DMS114 treated with DMSO at 0.1 percent for 48 hours (cell line): ENCODE data around the gene CTSF.
"Not testable (repeated sequence)": the region's sequence is repeated elsewhere in the genome, so short reads cannot be mapped to it uniquely, and the experiment has no call there.

ENCODE experiments used
- DNase-seq: peaks from one replicate; lab custom pipeline; 2025; ENCODE audit not compliant: unreplicated experiment; lab: John Stamatoyannopoulos, UW

CTSF gene

GRCh38 chr11:66589996-66590675 is 21.7 kb upstream of the CTSF start:
- DNase-seq = no peak

- DNase-seq = not testable (repeated sequence)
Measured at GRCh38 chr11:66589315-66589714, 20.9 kb upstream of the CTSF start.

- no peak for DNase-seq
Measured at GRCh38 chr11:66586136-66586535, 17.7 kb upstream of the CTSF start.

GRCh38 chr11:66585447-66585846 is 17.0 kb upstream of the CTSF start:
- not testable (repeated sequence) for DNase-seq

- DNase-seq = not testable (repeated sequence)
Measured at GRCh38 chr11:66582565-66583147, 14.2 kb upstream of the CTSF start.

- DNase-seq = no peak
Measured at GRCh38 chr11:66581261-66581660, 12.9 kb upstream of the CTSF start.

- no peak for DNase-seq
Measured at GRCh38 chr11:66580803-66581202, 12.4 kb upstream of the CTSF start.

GRCh38 chr11:66579017-66579606 is 10.7 kb upstream of the CTSF start:
- DNase-seq = no peak

GRCh38 chr11:66570850-66571180 is 2.4 kb upstream of the CTSF start:
- no peak for DNase-seq

- no peak for DNase-seq
Measured at GRCh38 chr11:66570079-66570849, 1.9 kb upstream of the CTSF start.

- DNase-seq = no peak
Measured at GRCh38 chr11:66569076-66569475, 670 bp upstream of the CTSF start.

- no peak for DNase-seq
Measured at GRCh38 chr11:66567787-66568123, 651 bp downstream of the CTSF start.

GRCh38 chr11:66566221-66566620 is 2.2 kb downstream of the CTSF start:
- DNase-seq = no peak

GRCh38 chr11:66564984-66565383 is 3.4 kb downstream of the CTSF start:
- DNase-seq = no peak

GRCh38 chr11:66564538-66564937 is 3.9 kb downstream of the CTSF start:
- DNase-seq = no peak

GRCh38 chr11:66563832-66564231 is 4.6 kb downstream of the CTSF start:
- no peak for DNase-seq

GRCh38 chr11:66562907-66563583 is 5.4 kb downstream of the CTSF start:
- no peak for DNase-seq

- no peak for DNase-seq
Measured at GRCh38 chr11:66562275-66562674, 6.1 kb downstream of the CTSF start.

GRCh38 chr11:66561975-66562248 is 6.5 kb downstream of the CTSF start:
- DNase-seq = no peak

- no peak for DNase-seq
Measured at GRCh38 chr11:66561178-66561974, 7.0 kb downstream of the CTSF start.
